Uterus (tissue), 2 donors: ENCODE results near the gene C4A.

Experiments
- CTCF ChIP-seq, 4 experiments: fragments of 200-600 bp in 2 of 4; fragments of 450-650 bp in 2 of 4; sonication (generic) in 2 of 4; IDR thresholded peaks; one replicate each; pipeline ENCODE4 v1.5.1; 2016 to 2019; ENCODE audit warnings: antibody characterized with exemption in 4 of 4, mild to moderate bottlenecking in 2 of 4, moderate library complexity in 1 of 4
- POLR2A ChIP-seq, 2 donors: fragments of 450-650 bp; IDR thresholded peaks; one replicate each; pipeline ENCODE4 v1.6.1; 2016; ENCODE audit warnings: antibody characterized with exemption in 2 of 2, mild to moderate bottlenecking in 1 of 2, moderate library complexity in 1 of 2

DNA sequence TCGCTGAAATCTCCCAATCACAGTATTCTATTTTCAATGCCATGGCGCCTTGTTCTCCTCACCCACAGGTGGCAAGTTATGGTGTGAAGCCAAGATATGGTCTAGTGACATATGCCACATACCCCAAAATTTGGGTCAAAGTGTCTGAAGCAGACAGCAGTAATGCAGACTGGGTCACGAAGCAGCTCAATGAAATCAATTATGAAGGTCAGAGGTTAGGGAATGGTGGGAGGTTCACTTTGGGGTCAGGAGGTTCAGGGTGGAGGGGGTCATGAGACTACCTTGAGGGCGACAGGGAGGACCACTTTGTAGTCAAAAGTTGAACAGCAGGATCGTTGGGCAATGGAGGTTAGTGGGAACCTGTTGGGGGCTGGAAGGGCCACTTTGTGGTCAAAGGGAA is 33.6 kb upstream of the C4A start:
- no peak for TF ChIP-seq CTCF (IDR thresholded peaks at IDR 0.05)
- no peak for TF ChIP-seq POLR2A (IDR thresholded peaks at IDR 0.05)
